ENCODE measurements around the gene PSMD13.

Gene PSMD13

GRCh38 chr11:299081-299891, 62.5 kb downstream of the PSMD13 start, which contains the start of gene IFITM5:
TSS of gene IFITM5 (minus strand) at chr11:299526. CDS start at chr11:299490, 36 bp downstream.
- DNase-seq (ENCODE audit: low read depth, low spot score) = no peak

DNA sequence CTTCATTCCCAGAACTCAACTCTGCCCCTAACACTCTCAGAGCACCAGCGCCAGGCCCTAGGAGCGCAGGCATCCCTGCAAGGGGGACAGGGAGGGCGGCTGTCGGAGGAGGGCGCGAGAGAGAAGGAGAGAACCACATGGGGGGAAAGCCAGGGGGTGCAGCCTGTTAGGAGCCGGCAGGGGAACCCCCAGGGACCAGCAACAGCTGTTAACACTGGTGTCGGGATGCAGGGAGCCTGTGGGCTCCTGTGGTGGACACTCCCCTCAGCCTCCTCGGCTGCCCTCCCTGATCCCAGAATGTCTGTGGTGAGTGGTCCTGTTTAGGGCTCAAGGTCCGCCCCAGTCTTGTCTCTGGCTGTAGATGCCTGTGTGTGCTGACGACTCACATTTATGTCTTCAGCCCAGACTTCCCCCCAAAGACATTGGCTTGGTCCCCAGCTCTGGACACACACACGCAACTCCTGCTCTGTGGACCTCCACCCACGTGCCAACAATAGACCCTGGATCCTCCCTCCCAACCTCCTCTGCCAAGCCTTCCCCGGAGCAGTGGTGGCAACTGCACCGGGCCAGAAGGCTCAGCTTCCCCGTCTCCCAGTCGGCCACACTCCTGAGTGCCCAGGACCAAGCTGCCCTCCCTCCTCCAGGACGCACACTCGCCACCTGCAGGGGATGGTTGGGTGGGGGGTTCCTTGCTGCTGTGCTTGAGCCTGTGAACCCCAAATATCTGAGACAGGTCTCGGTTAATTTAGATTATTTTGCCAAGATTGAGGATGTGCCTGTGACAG, 63.4 kb downstream of the PSMD13 start:
- DNase-seq (ENCODE audit: low read depth, low spot score) = no peak

Measured in smooth muscle cell of the brain vasculature (primary cell).